T-helper 1 cell (primary cell): ENCODE data around the gene TP53AIP1.

Experiments
- DNase-seq, 5 donors: peaks; one replicate each; pipeline ENCODE4 v3.0.0-alpha.2; 2012 to 2020

The TP53AIP1 gene

GRCh38 chr11:128888034-128888985, 54.4 kb downstream of the TP53AIP1 start:
- no peak for DNase-seq

- DNase-seq, result no peak
Observed at GRCh38 chr11:128886406-128887124, 56.1 kb downstream of the TP53AIP1 start.
